HG03432 (cell line): ENCODE results near the gene CACNA2D4.

ENCODE experiments used
- ATAC-seq: cut with Tn5 transposase; IDR thresholded peaks from one replicate; pipeline ENCODE4 v1.9.1; 2021; ENCODE audit warnings: mild to moderate bottlenecking, moderate library complexity; ENCODE audit not compliant: unreplicated experiment

The CACNA2D4 gene

DNA sequence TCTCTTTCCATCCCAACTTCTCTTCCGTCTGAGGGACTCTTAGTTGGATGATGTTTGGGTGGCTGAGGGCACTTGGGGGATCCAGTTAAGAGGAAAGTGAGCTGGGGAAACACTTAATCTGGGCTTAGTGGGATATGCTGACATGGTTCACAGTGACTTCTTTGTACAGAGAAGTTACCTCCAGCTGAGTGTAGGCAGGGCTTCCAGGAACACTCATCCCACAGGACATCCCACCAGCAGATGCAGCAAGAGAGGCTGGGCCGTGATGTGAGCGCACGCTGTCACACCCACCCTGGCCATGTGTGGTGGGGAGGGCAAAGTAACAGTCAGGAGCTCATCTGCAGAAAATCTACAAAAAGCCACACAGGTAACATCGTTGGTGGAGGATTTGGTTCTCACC is 832 bp upstream of the CACNA2D4 start:
- ATAC-seq = no peak

DNA sequence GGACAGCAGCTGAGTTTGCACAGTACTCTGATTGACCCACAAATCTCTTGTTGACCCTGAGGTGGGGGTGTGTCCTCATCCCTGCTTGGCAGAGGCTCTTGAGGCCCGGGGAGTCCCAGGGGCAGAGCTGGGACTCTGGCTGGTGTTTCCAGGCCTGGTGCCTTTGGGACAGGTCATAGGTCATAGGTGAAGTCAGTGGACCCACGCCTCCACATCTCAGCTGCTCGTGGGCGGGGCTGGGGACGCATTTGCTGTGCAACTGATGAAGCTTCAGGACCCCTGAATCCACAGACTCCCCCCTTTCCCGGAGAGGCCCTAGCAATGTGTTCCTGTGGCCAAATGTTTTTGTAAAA is 408 bp upstream of the CACNA2D4 start:
- ATAC-seq = no peak

DNA sequence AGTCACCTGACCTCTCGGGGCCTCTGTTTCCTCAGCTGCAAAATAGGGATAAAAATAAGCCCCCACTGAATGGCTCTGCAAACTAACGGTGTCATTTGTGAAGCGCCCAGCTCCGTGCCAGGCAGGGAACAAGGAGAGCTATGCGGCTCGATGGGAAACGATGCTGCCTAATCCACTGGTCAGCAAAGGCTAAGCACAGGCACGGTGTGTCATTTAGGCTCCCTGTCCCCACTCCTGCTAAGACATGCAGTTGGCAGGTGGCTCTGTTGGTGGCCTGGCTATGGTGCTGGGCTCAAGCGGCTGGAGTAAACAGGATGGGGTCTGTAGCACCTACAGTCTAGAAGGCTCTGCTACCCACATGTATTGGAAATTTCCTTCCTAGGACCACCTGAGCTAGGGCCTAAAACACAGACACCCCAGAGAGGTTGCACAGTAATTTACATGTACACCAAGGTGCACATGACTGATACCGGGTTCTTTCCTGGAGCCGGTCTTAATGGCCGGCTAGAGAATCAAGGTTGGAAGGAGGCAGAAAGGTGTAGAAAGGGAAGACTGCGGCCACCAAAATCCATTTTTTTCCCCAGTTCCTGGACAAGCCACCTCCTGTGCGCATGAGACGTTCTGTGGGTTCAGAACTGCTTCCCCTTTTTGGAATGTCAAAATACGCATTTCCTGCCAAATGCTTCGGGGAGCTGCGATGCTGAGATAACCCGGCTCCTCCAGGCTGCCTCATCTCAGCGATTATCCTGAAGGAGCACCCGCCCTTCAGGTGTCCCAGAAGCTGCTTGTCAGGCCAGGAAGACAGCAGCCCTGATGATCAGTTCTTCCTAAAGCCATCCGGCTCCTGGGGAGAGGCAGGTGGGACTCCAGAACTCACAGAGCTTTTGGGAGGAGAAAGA is 1.0 kb downstream of the CACNA2D4 start:
- no peak for ATAC-seq

DNA sequence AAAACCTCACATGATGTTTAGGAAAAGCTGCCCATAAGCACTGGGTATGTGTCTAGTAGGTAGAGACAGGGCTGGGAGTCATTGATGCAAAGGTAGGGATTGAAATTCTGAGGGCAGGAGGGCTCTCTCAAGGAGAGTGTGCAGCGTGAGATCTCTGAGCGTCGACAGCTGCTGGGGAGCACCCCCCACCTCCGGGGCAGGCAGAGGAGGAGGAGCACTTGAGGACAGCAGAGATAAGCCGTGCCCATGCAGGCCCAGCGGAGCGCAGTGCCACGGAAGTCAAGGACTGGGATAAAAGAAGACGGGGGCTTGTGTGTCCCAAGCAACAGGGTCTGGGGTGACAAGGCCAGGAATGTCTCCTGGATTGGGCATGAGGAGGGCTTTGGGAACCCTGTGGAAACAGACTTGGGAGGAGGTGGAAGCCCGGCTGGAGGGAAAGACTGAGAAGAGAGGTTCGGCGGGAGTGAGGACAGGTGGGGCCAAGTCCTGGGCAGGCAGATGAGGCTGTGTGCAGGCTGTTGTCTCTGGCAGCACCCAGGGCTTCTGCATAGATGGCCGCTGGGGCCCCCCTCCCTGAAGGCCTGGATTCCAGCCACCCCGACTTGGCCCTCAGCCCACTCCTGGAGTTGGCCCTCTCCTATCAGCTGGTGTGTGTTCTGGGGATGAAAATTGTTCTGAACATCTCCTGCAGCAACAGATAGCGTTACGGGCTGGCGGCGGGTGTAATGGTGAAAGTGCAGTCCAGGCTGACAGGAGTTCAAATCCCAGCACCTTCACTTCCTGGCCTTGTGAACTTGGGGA is 1.9 kb downstream of the CACNA2D4 start:
- no peak for ATAC-seq

DNA sequence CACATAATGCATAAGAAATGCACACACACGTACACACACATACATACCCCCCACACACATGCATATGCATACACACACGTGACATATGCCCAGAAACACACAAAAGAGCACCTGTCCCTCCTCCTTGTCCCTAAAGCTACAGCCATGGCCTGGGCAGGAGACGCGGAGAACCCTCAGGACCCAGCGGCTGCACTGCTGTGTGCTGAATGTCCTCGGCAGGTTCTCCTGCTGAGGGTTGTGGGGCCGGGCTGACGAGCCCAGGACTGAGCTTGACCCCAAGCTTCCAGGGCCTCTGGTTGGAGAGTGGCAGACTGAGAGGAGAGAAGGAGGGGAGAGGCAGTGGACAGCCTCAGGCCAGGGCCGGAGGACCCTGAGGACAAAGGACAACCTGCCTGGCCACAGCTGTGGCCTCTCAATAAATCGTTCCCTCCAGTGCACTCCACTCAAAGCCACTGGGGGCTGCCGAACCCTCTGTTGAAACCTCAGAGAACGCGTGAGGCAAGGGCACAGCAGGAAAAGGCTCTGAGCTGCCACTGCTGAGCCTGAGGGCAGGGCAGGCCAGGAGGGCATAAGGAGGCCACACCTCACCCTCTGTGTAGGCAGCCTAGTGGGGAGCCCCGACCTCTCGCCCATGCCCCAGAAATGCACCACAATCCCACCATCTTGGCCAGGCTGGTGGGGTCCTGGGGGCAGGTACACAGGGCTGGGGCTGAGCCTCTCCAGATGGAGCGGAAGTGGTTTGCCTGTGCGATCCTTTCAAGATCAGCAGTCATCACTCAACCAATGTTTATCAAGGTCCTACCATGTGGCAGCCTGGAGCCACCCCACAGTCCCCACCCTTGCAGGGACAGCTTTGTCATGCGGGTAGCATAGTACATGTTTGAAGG is 3.1 kb downstream of the CACNA2D4 start:
- ATAC-seq = no peak

DNA sequence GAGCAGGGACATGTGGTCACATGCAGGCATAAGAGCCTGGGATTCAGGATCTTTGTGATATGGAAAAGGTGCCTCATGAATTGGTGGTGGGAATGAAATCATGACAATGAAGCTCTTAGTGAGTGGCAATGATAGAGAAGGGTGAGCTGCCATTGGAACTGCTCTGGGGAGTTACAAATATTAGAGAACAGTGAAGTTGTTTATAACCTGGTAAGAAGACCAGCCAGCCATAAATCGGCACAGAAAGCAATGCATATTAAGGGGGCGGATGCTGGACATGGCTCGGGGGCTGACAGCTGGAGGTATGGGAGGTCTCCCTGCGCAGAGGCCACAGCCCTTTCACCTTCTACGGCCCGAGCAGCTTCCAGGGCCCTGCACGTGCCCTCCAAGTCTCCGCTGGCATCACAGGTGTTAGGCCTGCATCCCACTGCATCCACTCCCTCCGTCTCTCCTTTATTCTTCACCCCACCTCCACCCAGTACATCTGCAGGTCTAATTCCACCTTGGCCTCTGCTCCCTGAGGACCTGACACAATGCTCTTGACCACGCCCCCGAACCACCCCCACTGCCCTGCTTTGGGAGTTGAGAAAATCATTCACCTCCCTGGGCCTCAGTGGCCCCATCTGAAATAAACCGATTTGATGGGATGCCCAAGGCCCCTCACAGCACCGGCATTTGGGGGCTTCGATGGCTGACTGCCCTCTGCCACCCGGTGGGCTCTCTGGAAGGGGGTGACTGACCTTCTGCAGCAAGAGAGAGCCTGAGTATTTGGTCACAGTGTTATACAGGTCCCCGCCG is 4.1 kb downstream of the CACNA2D4 start:
- no peak for ATAC-seq

DNA sequence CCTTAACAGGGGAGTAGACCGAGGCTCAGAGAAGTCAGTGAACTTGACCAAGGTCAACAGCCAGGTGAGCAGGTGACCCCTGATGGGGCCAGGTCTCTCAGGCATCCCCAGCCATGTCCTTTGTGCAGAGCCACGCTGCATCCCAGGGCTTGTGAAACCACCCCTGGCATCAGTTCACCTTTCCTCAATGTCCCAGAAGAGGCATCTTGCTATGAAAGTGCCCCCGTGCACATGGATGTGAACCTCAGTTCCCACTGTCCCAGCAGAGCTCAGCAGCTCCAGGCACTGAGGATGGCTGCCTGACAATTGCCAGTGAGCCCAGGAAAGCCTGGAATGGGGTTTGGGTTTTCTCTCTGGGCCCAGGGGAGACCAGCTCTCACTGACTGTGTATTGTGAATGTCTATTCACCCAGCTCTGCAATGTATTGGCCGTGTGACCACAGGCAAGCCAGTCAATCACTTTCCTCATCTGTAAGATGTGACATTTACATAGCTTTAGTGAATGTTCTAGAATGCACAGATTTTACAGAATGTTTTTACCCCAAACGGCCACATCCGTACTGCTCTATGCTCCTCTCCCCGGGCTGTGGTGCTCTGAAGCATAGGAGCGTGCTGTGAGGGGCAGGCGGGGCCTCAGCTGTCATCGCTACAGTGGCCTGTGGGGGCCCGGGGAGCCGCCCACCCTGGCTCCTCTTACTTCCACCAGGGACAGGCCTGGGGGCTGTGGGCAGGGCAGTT is 4.9 kb downstream of the CACNA2D4 start:
- no peak for ATAC-seq

DNA sequence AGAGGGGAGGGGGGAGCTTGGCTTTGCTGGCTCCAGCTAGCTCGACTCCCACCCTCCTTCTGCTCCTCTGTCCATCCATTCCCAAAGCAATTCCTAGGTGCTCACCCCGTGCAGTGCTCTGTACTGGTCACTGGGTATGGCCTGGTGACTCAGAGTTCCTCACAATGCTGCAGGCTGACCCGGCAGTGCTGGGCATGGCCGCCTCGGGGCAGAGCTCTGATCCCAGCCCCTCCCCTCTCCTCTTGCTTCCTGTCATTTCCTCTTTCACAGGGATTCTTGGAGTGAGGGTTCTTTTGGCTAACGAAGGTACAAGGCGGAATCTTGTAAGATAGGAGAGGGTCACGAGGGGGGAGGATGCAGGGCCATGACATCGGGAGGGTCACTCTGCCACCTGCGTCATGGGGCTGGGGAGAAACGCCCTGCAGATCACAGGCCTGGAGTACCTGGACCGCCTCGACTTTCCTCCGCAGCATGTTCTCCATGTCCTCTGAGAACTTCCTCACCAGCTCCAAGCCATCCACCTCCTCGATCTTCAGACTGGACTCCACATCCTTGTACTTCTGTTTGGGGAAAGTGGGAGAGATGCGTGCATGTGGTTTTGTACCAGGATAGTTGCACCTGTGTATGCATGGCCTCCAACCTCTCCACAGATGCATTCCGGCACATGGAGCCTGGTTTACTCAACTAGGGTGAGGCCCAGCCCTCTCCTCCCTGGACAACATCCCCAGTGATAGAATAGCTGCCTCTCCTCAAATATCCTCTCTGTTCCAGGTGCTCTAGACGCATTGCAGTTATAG is 5.7 kb downstream of the CACNA2D4 start:
- ATAC-seq = no peak

DNA sequence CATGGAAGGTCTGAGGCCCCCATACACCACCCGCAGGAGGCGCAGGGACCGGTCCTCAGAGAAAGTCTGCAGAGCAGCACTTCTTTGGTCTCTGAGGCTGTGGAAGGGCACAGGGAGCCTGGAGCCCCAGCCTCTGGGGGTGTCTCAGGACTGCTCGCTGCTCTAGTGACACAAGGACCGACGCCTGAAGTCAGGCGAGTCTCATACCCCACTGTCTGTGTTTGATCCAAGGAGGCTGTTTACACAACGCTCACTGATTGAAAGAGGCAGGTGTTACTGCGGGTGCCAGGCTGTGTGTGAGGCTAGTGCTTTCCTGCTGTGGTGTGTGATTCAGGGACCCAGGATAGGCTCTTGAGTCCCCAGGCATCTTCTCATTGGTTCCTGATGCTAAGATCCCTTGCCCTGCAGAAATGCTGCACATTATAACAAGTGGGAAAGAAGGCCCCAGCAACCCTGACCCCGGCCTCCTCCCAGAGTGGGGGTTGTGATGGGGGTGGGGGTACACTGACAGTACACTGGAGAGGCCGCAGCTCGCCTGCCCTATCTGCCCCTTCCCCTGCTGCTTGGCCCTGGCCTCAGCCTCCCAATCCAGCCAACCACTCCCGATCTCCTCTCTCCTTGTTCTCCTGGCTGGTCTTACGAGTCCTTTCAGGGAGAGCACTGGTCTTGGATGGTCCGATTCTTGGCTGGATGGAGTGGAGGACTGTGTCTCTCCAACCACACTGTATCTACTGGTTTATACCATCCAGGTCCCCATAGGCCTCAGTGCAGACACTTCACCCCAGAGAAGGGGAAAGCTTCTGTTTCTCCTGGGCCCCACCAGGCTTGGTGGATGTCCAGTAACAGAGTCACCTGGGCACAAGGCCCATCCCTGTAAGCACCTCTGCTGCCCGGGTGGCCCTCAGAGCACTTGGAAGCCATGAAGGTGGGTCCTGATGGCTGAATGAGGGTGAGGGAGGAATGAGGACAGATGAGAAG is 6.6 kb downstream of the CACNA2D4 start:
- ATAC-seq = no peak

DNA sequence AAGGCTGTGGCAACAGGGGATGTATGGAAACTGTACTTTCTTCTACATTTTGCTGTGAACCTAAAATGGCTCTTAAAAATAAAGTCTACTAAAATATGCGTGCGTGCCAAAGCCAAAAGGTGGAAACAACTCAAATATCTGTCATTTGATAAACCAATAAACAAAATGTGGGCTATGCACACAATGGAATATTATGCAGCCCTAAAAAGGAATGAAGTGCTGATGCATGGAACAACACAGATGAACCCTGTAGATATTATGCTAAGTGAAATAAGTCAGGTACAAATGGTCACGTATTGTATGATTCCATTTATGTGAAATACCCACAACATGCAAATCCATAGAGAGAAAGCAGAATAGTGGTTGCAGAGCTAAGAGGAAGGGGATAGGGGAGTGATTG is 8.0 kb downstream of the CACNA2D4 start:
- no peak for ATAC-seq

DNA sequence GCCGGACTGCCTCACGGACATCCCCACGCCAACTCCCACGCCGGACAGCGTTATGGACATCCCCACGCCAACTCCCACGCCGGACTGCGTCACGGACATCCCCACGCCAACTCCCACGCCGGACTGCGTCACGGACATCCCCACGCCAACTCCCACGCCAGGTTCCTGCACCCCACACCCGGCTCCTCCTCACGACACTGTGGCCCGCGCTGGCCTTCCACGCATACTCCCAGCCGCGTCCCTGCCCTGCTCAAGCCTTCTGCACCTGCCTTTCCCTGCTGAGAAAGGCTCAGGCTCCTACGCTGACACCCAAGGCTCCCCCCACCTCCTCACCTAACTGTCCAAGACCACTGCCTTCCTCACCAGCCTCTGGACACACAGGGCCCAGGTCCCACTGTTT is 9.7 kb downstream of the CACNA2D4 start:
- no peak for ATAC-seq

DNA sequence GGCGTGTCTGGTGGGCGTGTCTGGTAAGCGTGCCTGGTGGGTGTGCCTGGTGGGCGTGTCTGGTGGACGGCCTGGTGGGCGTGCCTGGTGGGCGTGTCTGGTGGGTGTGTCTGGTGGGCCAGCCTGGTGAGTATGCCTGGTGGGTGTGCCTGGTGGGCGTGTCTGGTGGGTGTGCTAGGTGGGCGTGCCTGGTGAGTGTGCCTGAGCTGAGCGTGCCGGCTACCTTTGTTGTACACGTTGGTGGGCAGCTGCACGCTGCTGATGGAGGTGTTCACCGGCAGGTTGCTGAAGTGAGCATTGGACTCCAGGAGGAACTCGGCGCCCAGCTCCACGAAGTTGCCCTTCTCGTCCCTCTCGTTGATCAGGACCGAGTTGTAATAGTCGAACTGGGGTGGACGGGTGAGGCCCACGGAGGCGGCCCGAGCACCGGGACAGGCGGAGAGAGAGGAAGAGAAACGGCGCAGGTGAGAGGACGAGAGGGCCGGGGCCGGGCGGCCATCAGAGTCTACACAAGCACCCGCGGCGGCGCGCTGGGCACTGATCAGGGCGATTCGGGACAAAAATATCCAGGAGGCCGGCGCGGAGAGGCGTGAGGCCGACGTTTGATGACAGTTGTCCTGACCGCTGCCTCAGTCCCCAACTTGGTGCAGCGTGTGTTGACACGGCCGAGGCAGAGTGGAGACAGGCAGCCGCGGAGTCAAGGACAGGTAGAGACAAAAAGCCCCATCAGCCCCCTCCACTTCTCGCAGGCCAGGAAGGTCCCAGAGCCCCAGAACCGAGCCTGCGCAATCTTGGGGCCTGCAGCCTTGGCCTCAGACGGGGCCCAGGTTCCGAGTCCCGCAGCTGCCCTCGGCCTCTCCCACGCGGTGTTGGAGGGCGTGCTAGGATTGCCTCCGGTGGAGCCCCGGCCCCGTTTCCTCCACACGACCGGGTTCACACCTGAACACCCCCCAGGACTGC is 10.5 kb downstream of the CACNA2D4 start:
- ATAC-seq = no peak

DNA sequence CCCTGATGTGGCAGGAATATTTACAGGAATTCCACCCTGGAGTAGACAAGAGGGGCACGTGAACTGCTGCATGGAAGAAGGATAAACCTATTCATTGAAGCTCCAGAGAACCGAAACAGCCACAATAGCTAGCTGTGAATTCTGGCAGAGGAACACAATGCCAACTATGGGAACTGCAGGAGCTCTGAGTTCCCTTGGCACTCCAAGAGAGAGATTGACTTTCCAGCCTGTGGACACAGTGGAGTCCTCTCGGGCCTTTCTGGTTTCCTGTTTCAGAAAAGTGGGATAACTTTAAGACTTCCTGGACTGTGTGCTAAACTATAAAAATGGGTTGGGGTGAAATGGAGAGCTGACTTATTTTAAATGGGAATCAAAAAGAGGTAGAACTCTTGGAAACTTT is 11.9 kb downstream of the CACNA2D4 start:
- no peak for ATAC-seq

DNA sequence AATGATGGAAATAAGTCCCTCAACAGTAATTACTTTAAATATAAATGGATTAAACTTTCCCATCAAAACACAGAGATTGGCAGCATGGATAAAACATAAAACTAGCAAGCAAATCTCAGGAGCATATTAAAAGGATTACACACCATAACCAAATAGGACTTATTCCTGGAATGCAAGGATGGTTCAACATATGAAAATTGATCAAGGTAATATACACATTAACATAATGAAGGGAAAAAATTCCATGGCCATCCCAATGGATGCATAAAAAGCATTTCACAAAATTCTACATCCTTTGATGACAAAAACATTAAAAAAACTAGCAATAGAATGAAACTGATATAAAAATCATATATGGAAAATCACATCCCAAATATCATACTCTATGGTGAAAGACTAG is 13.6 kb downstream of the CACNA2D4 start:
- no peak for ATAC-seq

DNA sequence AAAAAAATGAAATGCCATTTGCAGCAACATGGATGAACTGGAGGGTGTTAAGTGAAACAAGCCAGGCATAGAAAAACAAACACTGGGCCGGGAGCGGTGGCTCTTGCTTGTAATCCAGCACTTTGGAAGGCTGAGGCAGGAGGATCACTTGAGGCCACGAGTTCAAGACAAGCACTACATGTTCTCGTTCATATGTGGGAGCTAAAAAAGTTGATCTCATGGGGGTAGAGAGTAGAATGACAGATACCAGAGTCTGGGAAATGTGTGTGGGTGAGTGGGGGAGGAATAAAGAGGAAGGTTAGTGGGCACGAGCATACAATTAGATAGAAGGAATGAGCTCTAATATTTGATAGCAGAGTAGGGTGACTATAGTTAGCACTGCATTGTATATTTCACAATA is 21.5 kb downstream of the CACNA2D4 start:
- no peak for ATAC-seq

DNA sequence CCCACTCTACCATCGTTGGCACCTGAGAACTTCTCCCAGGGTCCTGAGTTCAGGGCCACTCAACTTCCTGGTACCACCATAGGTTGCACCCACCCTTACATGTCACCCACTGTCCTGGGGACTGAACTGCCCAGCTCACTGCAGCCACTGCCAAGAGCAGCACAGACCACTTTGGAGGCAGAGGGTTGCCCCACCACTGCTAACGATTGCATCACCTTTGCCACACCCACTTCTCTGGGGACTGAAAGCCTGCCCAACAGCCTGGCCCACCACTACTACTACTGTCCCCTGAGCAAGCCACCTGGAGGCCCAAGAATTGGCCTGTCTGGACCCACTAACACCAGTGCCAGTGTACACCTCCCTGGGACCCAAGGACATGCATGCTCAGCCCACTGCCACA is 27.6 kb downstream of the CACNA2D4 start:
- ATAC-seq = no peak
